SK-N-SH (cell line): ENCODE results near the gene LATS2. TPM values are rescaled to one million over a fixed set of nuclear protein-coding genes. Genes with fewer than 3 reads are reported as not detected.

Source experiments
- CTCF ChIA-PET: fragments of 300-600, 350-600 bp; formaldehyde crosslinking; extraction: SDS; loops from one replicate; lab custom pipeline; 2021; lab: Yijun Ruan, JAX
- POLR2A ChIA-PET: fragments of 350-600 bp; sonication (Branson Sonifier 250); formaldehyde crosslinking; extraction: SDS; loops from one replicate; lab custom pipeline; 2020; ENCODE audit warnings: antibody characterized with exemption, inconsistent platforms; lab: Yijun Ruan, JAX
- DNase-seq: peaks from one replicate; pipeline ENCODE4 v3.0.0; 2012
- H2AFZ ChIP-seq: fragments of 200-600 bp; sonication (generic); 2 replicates; pipeline ENCODE4 v1.8.1; 2016; ENCODE audit warnings: antibody characterized with exemption, mild to moderate bottlenecking, low read depth
- H3F3A ChIP-seq: fragments of 200-600 bp; sonication (generic); replicated peaks from 2 replicates; pipeline ENCODE3; 2016; ENCODE audit warnings: antibody characterized with exemption, mild to moderate bottlenecking; ENCODE audit not compliant: insufficient read depth
- H3K27ac ChIP-seq, 2 experiments: fragments of 200-500 bp in 1 of 2; fragments of 200-600 bp in 1 of 2; sonication (Bioruptor generic) in 1 of 2; sonication (generic), shearing (Covaris generic) in 1 of 2; 2 replicates each; pipeline versions ENCODE4 v1.5.1 to v1.6.1; 2014 to 2016; ENCODE audit warnings: low read depth in 2 of 2, inconsistent platforms in 1 of 2, low read length in 1 of 2, mild to moderate bottlenecking in 1 of 2, mixed read lengths in 1 of 2
- H3K27me3 ChIP-seq: fragments of 200-600 bp; sonication (generic), shearing (Covaris generic); 2 replicates; pipeline ENCODE4 v1.6.1; 2016; ENCODE audit warnings: mixed run types; ENCODE audit not compliant: insufficient read depth
- H3K36me3 ChIP-seq, 2 experiments: fragments of 200-500 bp in 1 of 2; fragments of 200-600 bp in 1 of 2; sonication (Bioruptor generic) in 1 of 2; sonication (generic) in 1 of 2; replicated peaks in 1 of 2; 2 replicates each; pipeline versions ENCODE3 to v1.5.1; 2014 to 2016; ENCODE audit warnings: low read length in 1 of 2, mild to moderate bottlenecking in 1 of 2; ENCODE audit not compliant: insufficient read depth in 2 of 2, control insufficient read depth in 1 of 2
- H3K4me1 ChIP-seq, 2 experiments: fragments of 200-500 bp in 1 of 2; fragments of 200-600 bp in 1 of 2; sonication (Bioruptor generic) in 1 of 2; sonication (generic), shearing (Covaris generic) in 1 of 2; 2 replicates each; pipeline versions ENCODE4 v1.5.1 to v1.6.1; 2014 to 2016; ENCODE audit warnings: low read depth in 1 of 2, low read length in 1 of 2, mixed run types in 1 of 2; ENCODE audit not compliant: insufficient read depth in 2 of 2, control insufficient read depth in 1 of 2
- H3K4me2 ChIP-seq: fragments of 200-600 bp; sonication (generic), shearing (Covaris generic); 2 replicates; pipeline ENCODE4 v1.6.1; 2017; ENCODE audit warnings: mixed run types
- H3K4me3 ChIP-seq, 2 experiments: fragments of 200-500 bp in 1 of 2; fragments of 200-600 bp in 1 of 2; sonication (Bioruptor generic) in 1 of 2; sonication (generic), shearing (Covaris generic) in 1 of 2; 2 replicates each; pipeline versions ENCODE4 v1.5.1 to v1.8.1; 2014 to 2016; ENCODE audit warnings: low read depth in 2 of 2, inconsistent platforms in 1 of 2, low read length in 1 of 2, mild to moderate bottlenecking in 1 of 2, mixed read lengths in 1 of 2, moderate library complexity in 1 of 2
- H3K79me2 ChIP-seq: fragments of 200-600 bp; sonication (generic); 2 replicates; pipeline ENCODE4 v1.8.1; 2017; ENCODE audit warnings: mild to moderate bottlenecking; ENCODE audit not compliant: insufficient read depth
- H3K9ac ChIP-seq: fragments of 200-600 bp; sonication (generic); 2 replicates; pipeline ENCODE4 v1.6.1; 2017; ENCODE audit warnings: mixed run types
- H3K9me2 ChIP-seq: fragments of 200-600 bp; sonication (generic); 2 replicates; pipeline ENCODE4 v1.6.1; 2017; ENCODE audit warnings: mixed run types
- H3K9me3 ChIP-seq: fragments of 200-600 bp; sonication (generic); 2 replicates; pipeline ENCODE4 v1.6.1; 2017; ENCODE audit warnings: mixed run types, mild to moderate bottlenecking, moderate library complexity
- H4K20me1 ChIP-seq: fragments of 200-600 bp; sonication (generic); 2 replicates; pipeline ENCODE4 v1.6.1; 2017; ENCODE audit warnings: mild to moderate bottlenecking, mixed run types; ENCODE audit not compliant: insufficient read depth
- CHD2 ChIP-seq: fragments of 150-350 bp; IDR thresholded peaks from 2 replicates; pipeline ENCODE4 v1.6.1; 2018; ENCODE audit warnings: low read length; ENCODE audit not compliant: partially characterized antibody
- ELF1 ChIP-seq: IDR thresholded peaks from 2 replicates; pipeline ENCODE4 v1.4.0; 2012
- FOSL2 ChIP-seq: IDR thresholded peaks from 2 replicates; pipeline ENCODE4 v1.4.0; 2012; ENCODE audit warnings: low read depth, mild to moderate bottlenecking, moderate library complexity, borderline replicate concordance
- FOXM1 ChIP-seq: IDR thresholded peaks from 2 replicates; pipeline ENCODE4 v1.4.0; 2012; ENCODE audit warnings: low read depth, mild to moderate bottlenecking
- NRF1 ChIP-seq: IDR thresholded peaks from 2 replicates; pipeline ENCODE4 v1.6.1; 2012; ENCODE audit warnings: low read depth, mild to moderate bottlenecking, low read length
- RAD21 ChIP-seq: IDR thresholded peaks from 2 replicates; pipeline ENCODE4 v1.6.1; 2012; ENCODE audit warnings: mild to moderate bottlenecking, low read length
- SMC3 ChIP-seq: IDR thresholded peaks from 2 replicates; pipeline ENCODE4 v1.6.1; 2012; ENCODE audit warnings: low read depth, low read length, improper control_type of control experiment
- WGBS: methylation state at CpG from one replicate; pipeline ENCODE4 v1.1.6; 2017; ENCODE audit warnings: low lambda C conversion rate; 5-methylcytosine and 5-hydroxymethylcytosine counted together
- polyA plus RNA-seq, 3 experiments: library from polyadenylated mRNA; depleted of rRNA; stranded (reverse); fragments of >200 nt; gene quantifications; 2 replicates each; pipeline ENCODE4 v1.2.3, GENCODE V29; 2012
- TF ChIP-seq, protein P1 (sequence below): IDR thresholded peaks from 2 replicates; pipeline ENCODE4; 2012
- TF ChIP-seq, protein P2 (sequence below): fragments of 150-350 bp; IDR thresholded peaks from 2 replicates; pipeline ENCODE4 v1.6.1; 2016; ENCODE audit warnings: mild to moderate bottlenecking, low read depth, low read length
- TF ChIP-seq, protein P3 (sequence below): IDR thresholded peaks from 2 replicates; pipeline ENCODE4 v1.6.1; 2012; ENCODE audit warnings: mild to moderate bottlenecking, low read depth, low read length, moderate library complexity
- TF ChIP-seq, protein P4 (sequence below): IDR thresholded peaks from 2 replicates; pipeline ENCODE4 v1.4.0; 2012; ENCODE audit warnings: low read depth, borderline replicate concordance

Gene LATS2
- polyA plus RNA-seq, 1 of the 3 experiments (the other 2 are of a cell fraction) = 19.6 TPM

- Histone ChIP-seq H3K9me2 (no peaks in the 10 kb centered on the region), H3F3A (peaks cover 25% of the 10 kb centered on the region), H3K9me3 (no peaks in the 10 kb centered on the region), H3K4me3 (no peak overlapping the region), H3K27ac (no peak overlapping the region), H2AFZ (no peak overlapping the region), H3K79me2 (no peaks in the 10 kb centered on the region), H3K36me3 (no peaks in the 10 kb centered on the region), H3K4me2 (no peak overlapping the region), H3K4me1 (peaks cover 0 to 8% of the 10 kb centered on the region in 2 experiments; a peak in 3 of 4 replicates), H3K27me3 (no peaks in the 10 kb centered on the region), H3K9ac (no peak overlapping the region), H4K20me1 (no peaks in the 10 kb centered on the region)
- ChIA-PET CTCF (no interaction called here), POLR2A (no interaction called here)
- WGBS = 87% methylated on average over 18 of the region's 20 CpGs
- DNase-seq = no peak
- TF ChIP-seq, protein P1, sequence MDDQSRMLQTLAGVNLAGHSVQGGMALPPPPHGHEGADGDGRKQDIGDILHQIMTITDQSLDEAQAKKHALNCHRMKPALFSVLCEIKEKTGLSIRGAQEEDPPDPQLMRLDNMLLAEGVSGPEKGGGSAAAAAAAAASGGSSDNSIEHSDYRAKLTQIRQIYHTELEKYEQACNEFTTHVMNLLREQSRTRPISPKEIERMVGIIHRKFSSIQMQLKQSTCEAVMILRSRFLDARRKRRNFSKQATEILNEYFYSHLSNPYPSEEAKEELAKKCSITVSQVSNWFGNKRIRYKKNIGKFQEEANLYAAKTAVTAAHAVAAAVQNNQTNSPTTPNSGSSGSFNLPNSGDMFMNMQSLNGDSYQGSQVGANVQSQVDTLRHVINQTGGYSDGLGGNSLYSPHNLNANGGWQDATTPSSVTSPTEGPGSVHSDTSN = no peak
- no peak for TF ChIP-seq ELF1
- TF ChIP-seq NRF1 = no peak
Observed at GRCh38 chr13:21077076-21077787, 15.8 kb upstream of the LATS2 start.

DNA sequence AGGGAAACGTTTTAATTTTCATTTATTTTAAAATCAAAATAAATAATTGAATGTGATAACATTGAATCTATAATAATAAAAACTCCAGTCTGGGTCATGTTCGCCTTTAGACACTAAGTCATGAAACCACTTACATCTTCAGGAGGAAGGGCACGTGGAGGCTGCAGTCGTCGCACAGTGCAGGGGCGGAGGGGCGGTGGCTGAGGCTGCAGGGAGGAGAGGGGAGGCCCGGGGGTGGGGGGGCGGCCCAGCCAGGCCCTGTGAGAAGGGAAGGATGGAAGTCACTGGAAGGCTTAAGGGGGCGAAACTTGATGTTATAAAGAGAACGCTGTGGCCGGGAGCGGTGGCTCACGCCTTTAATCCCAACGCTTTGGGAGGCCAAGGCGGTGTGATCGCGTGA lies 14.9 kb upstream of the LATS2 start:
- H3K4me3 ChIP-seq = no peak overlapping the region
- CTCF ChIA-PET = no interaction called here

More for the DNA sequence above, 14.9 kb upstream of the LATS2 start:
- TF ChIP-seq CHD2 = no peak
- TF ChIP-seq, protein P2, sequence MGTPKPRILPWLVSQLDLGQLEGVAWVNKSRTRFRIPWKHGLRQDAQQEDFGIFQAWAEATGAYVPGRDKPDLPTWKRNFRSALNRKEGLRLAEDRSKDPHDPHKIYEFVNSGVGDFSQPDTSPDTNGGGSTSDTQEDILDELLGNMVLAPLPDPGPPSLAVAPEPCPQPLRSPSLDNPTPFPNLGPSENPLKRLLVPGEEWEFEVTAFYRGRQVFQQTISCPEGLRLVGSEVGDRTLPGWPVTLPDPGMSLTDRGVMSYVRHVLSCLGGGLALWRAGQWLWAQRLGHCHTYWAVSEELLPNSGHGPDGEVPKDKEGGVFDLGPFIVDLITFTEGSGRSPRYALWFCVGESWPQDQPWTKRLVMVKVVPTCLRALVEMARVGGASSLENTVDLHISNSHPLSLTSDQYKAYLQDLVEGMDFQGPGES = no peak
- TF ChIP-seq, protein P3, sequence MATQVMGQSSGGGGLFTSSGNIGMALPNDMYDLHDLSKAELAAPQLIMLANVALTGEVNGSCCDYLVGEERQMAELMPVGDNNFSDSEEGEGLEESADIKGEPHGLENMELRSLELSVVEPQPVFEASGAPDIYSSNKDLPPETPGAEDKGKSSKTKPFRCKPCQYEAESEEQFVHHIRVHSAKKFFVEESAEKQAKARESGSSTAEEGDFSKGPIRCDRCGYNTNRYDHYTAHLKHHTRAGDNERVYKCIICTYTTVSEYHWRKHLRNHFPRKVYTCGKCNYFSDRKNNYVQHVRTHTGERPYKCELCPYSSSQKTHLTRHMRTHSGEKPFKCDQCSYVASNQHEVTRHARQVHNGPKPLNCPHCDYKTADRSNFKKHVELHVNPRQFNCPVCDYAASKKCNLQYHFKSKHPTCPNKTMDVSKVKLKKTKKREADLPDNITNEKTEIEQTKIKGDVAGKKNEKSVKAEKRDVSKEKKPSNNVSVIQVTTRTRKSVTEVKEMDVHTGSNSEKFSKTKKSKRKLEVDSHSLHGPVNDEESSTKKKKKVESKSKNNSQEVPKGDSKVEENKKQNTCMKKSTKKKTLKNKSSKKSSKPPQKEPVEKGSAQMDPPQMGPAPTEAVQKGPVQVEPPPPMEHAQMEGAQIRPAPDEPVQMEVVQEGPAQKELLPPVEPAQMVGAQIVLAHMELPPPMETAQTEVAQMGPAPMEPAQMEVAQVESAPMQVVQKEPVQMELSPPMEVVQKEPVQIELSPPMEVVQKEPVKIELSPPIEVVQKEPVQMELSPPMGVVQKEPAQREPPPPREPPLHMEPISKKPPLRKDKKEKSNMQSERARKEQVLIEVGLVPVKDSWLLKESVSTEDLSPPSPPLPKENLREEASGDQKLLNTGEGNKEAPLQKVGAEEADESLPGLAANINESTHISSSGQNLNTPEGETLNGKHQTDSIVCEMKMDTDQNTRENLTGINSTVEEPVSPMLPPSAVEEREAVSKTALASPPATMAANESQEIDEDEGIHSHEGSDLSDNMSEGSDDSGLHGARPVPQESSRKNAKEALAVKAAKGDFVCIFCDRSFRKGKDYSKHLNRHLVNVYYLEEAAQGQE = no peak
- TF ChIP-seq, protein P4, sequence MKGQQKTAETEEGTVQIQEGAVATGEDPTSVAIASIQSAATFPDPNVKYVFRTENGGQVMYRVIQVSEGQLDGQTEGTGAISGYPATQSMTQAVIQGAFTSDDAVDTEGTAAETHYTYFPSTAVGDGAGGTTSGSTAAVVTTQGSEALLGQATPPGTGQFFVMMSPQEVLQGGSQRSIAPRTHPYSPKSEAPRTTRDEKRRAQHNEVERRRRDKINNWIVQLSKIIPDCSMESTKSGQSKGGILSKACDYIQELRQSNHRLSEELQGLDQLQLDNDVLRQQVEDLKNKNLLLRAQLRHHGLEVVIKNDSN = no peak
- TF ChIP-seq SMC3 = no peak
- no peak for TF ChIP-seq FOXM1
- no peak for TF ChIP-seq FOSL2
- no peak for TF ChIP-seq ELF1
- no peak for TF ChIP-seq RAD21
- no peak for DNase-seq
- no peaks in the 10 kb centered on the region for H3K27me3 ChIP-seq
- H2AFZ ChIP-seq = no peak overlapping the region
- WGBS = 78% methylated on average over 18 of the region's 18 CpGs
- H3K9ac ChIP-seq = no peak overlapping the region
- peaks cover 34% of the 10 kb centered on the region for H3F3A ChIP-seq
- POLR2A ChIA-PET = no interaction called here
- H3K36me3 ChIP-seq = no peaks in the 10 kb centered on the region
- no peaks in the 10 kb centered on the region for H3K9me3 ChIP-seq
- no peaks in the 10 kb centered on the region for H4K20me1 ChIP-seq
- H3K9me2 ChIP-seq = no peaks in the 10 kb centered on the region
- H3K4me1 ChIP-seq = peaks cover 0 to 13% of the 10 kb centered on the region in 2 experiments; a peak in 3 of 4 replicates
- H3K4me2 ChIP-seq = no peak overlapping the region
- H3K79me2 ChIP-seq = no peaks in the 10 kb centered on the region
- H3K27ac ChIP-seq = no peak overlapping the region
